Colon (tissue), 2 donors: Measurements from ENCODE around the gene SDK2.

Source experiments
- FAIRE-seq: peaks from 2 replicates; lab custom pipeline; 2012; peaks lifted over from hg19 to GRCh38; lab: Jason Lieb, UNC
- donor health status: control.
- donor health status: control.

SDK2 gene

GRCh38 chr17:73302189-73302588, 342.1 kb downstream of the SDK2 start:
- FAIRE-seq = no peak

DNA sequence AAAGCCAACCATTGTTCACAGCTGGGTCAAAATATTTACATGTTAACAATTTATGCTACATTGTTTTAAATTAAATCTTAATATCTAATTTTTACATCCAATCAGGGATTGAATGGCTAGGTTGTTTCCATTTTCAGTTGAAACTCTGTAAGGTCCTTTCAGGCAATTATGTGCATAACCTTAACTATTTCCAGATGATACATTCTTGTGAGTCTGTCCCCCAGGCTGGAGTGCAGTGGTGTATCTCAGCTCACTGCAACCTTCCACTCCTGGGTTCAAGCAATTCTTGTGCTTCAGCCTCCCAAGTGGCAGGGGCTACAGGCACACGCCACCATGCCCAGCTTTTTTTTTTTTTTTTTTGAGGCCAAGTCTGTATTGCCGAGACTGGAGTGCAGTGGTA, 342.9 kb downstream of the SDK2 start:
- no peak for FAIRE-seq

- no peak for FAIRE-seq
Observed at GRCh38 chr17:73300392-73300791, 343.9 kb downstream of the SDK2 start.

DNA sequence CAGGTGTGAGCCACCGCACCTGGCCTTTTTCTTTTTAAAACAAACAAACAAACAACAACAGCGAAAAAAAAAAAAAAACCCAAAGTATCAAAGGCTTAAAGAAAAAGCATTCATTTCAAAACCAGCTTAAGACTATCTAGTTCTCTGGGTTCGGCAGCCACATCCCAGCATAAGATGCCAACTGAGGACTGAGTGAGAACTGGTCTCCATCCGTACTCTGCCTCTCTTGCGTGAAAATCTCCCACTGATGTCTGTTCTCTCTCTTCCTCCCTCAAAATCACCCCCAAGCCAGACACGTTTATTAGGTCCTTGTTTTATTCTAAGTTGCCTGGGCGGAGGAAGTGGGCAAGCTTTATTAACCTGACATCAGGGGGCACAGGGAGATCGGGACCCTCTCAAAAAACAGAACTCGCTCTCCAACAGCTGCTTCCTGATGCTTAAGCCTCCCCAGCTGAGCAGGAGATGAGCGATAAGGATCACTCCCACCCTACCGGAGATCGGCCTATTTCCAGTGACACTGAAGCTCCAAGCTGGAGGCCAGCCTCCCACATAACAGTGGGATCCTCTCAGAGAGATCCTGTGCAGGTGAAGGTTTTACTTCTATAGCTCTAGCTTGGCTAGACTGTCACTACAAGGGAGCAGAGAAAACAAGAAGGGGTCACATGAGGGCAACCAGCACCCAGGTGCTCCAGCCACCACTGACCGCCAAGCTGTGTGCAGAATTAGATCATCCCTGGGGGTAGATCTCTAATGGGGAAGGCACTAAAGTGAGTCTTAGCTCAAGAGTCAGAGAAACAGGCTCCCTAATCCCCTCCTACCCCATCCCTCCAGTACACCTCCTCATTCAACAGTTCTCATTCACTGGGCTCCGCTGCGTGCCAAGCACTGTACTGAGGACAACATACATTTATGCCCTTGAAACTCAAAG, 346.0 kb downstream of the SDK2 start:
- FAIRE-seq = no peak

DNA sequence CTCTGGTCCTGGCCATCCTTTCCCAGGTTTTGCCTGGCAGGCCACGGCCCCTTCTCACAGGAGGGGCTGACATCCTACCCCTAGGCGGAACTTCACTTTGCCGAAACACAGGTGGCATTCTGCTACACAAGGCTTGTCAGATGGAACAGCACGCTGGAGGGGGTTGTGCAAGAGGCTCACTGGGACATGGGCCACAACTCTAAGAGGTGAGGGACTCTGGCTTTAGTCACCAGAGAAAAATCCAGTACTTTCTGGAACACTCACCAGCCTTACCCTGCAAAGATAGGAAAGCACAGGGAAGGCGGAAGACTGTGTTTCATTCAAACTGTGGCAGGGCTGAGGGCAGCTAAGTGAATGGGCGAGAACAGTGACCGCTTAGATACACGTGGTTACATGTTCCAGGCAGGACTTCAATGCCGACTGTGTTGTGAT, 350.7 kb downstream of the SDK2 start:
- no peak for FAIRE-seq

DNA sequence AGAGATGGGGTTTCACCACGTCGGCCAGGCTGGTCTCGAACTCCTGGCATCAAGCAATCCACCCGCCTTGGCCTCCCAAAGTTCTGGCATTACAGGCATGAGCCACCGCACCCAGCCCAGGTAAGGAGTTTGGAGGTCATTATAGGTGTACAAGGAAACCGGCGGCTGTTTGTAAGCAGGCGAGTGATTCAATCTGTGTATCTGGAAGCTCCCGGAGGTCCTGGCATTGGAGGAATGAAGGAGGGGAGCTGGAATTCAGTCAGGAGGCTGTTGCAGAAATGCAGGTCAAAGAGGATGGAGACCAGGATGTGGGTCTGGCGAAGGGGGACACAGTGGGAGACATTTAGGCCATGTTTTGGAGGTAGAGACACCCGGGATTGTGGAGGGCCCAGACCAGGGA, 351.2 kb downstream of the SDK2 start:
- no peak for FAIRE-seq

- no peak for FAIRE-seq
Observed at GRCh38 chr17:73292031-73292531, 352.2 kb downstream of the SDK2 start.

- no peak for FAIRE-seq
Observed at GRCh38 chr17:73291260-73291801, 352.9 kb downstream of the SDK2 start.

- FAIRE-seq = no peak
Observed at GRCh38 chr17:73290399-73291259, 353.6 kb downstream of the SDK2 start.

GRCh38 chr17:73289549-73290254, 354.5 kb downstream of the SDK2 start:
- no peak for FAIRE-seq

DNA sequence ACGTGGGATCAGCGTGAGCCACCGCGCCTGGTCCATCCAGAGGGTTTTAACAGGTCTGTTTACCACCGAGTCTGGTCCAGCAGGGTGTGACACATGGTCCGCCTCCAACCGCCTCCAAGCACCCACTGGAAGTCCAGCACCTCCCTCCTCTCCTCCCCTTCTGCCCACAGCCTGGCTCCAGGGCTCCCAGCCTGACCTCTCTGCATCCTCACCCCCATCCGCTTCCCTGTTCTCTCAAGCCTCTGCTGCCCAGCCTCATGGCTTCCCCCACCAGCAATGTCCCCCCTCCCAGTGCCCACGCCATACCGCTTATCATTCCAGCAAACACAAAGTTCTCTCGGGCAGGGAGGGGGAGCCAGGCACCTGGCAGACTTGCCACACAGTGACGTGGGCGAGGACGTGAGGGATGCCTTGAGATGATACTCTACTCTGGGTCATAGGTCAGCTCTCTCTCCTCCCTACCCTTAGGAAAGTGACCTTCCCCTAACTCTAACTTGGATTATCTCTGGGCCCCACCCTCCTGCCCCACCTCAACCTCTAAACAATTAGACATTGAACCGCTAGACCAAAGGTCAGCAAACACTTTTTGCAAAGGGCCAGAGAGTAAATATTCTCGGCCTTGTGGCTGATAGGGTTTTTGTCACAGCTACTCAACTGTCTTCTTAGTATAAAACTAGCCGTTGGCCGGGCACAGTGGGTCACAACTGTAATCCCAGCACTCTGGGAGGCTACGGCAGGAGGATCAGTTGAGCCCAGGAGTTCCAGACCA, 355.5 kb downstream of the SDK2 start:
- no peak for FAIRE-seq

- no peak for FAIRE-seq
Observed at GRCh38 chr17:73286863-73287296, 357.4 kb downstream of the SDK2 start.

DNA sequence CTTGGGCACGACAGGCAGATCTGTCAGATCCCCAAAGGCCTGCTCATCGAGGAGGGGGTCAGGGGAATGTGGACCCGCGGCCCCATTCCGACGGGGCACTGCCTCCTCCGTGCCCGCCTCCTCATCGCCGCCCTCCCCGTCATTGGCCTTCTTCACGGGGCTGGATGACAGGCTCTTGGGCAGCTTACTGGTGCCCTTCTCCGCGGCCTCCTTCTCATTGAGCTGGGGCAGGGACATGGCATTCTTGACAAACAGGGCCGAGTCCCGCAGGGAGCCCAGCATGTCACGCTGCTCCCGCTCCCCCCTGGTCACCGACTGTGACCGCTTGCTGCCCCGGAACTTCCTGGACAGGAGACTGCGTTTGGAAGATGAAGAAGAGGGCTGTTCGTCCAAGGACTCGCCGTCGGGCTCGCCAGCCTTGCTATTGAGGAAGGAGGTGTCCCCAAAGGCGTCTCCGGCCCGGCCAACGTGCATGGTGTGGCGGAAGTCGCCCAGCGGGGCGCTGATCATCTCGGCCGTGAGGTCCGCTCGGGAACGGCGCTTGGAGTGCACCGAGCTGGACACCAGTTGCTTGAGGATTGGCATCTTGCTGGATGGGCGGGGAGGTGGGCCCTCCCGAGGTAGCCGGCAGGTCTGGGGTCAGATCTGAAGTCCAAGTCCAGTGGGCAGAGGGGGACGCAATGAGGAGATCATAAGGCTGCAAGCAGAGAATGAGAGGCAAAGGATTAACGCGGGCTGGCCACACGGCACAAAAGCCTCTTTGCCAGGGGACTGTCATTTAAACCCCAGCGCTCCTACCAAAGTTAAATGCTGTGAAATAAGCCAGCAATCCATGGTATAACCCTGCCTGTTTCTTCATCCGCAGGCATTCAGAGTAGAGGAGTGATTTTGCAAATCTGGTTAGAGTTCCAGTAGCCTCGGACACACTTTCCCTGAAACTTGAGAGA, 358.1 kb downstream of the SDK2 start:
- no peak for FAIRE-seq

GRCh38 chr17:73285603-73285908, 358.7 kb downstream of the SDK2 start:
- no peak for FAIRE-seq

DNA sequence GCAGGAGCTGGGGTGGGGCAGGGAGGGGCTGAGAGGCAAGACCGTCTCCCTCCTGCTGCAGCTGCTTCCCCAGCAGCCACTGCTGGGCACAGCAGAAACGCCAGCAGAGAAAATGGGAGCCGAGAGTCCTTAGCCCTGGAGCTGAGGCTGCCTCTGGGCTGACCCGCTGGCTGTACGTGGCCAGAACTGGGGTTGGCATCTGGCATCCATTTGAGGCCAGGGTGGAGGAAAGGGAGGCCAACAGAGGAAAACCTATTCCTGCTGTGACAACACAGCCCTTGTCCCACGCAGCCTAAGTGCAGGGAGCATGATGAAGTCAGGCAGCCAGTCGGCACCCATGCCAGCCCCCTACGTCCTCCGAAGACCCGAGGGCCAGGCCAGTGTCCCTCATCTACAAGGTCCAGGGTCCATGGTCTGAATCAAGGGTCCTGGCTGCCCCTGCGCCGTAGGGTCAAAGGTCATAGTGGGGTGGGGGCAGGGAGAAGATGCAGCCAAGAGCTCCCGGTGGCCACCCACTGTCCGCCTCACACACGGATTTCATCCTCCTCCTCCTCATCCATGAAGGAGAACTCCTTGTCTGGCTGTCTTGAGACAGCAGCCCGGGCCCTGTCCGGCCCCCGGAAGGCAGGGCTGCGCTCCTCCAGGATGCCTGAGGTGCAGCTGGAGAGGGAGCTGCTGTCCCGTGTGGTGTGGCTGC, 359.2 kb downstream of the SDK2 start:
- FAIRE-seq = no peak
